Fibroblast of mammary gland (primary cell): ENCODE measurements around the gene CENPC.
"Not testable (repeated sequence)": the region's sequence is repeated elsewhere in the genome, so short reads cannot be mapped to it uniquely, and the experiment has no call there.

Experiments
- DNase-seq: peaks from one replicate; pipeline ENCODE4 v3.0.0-alpha.2; 2010; ENCODE audit warnings: low read depth
- H3K4me3 ChIP-seq: 2 replicates; pipeline ENCODE4 v1.5.1; 2011; ENCODE audit warnings: low read depth, mild to moderate bottlenecking, low read length, moderate library complexity; ENCODE audit not compliant: control insufficient read depth
- CTCF ChIP-seq: conservative IDR thresholded peaks from 2 replicates; pipeline ENCODE4 v1.5.1; 2011; ENCODE audit warnings: low read depth, low read length, inconsistent platforms; ENCODE audit not compliant: control insufficient read depth, insufficient read depth

Gene CENPC

GRCh38 chr4:67465032-67465762 lies 80.1 kb downstream of the CENPC start:
- no peak for DNase-seq
- TF ChIP-seq CTCF = no peak
- no peak overlapping the region for H3K4me3 ChIP-seq

DNA sequence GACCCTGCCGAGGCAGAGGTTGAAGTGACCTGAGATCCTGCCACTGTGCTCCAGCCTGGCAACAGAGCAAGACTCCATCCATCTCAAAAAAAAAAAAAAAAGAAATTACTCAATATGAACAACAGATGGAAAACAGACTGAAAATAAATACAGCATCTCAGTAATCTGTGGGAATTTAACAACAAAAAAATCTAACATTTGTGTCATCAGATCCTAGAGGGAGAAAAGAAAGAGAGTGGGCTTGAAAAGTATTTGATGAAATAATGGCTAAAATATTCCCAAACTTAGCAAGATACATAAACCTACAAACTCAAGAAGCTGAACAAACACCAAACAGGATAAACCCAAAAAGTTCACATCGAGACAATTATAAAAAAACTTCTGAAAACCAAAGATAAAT lies 84.7 kb downstream of the CENPC start:
- H3K4me3 ChIP-seq = no peak overlapping the region
- TF ChIP-seq CTCF = no peak
- no peak for DNase-seq

GRCh38 chr4:67459164-67459563 lies 86.1 kb downstream of the CENPC start:
- no peak overlapping the region for H3K4me3 ChIP-seq
- no peak for DNase-seq
- no peak for TF ChIP-seq CTCF

GRCh38 chr4:67456577-67457196 lies 88.6 kb downstream of the CENPC start:
- no peak for DNase-seq
- H3K4me3 ChIP-seq = no peak overlapping the region
- no peak for TF ChIP-seq CTCF

GRCh38 chr4:67452846-67453205 lies 92.5 kb downstream of the CENPC start:
- not testable (repeated sequence) for H3K4me3 ChIP-seq

GRCh38 chr4:67452100-67452845 lies 93.0 kb downstream of the CENPC start:
- no peak overlapping the region for H3K4me3 ChIP-seq
- DNase-seq = peak; percentile 16
- TF ChIP-seq CTCF = no peak

More at GRCh38 chr4:67452846-67453205, 92.5 kb downstream of the CENPC start:
- DNase-seq = not testable (repeated sequence)

DNA sequence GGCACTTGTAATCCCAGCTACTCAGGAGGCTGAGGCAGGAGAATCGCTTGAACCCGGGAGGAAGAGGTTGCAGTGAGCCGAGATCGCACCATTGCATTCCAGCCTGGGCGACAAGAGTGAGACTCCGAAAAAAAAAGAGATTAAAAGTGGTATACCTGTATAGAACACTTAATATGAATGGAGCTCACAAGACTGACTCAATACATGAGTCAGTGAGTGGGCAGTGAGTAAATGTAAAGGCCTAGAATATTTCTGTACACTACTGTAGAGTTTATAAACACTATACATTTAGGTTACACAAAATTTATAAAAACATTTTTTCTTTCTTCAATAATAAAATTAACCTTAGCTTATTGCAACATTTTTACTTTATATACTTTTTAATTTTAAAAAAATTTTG lies 93.8 kb downstream of the CENPC start:
- no peak for TF ChIP-seq CTCF
- peak; percentile 38 for DNase-seq

More for the DNA sequence above, 93.8 kb downstream of the CENPC start:
- no peak overlapping the region for H3K4me3 ChIP-seq
